Measurements from ENCODE around the gene AWAT1. TPM values are rescaled to one million over a fixed set of nuclear protein-coding genes. Genes with fewer than 3 reads are reported as not detected.

AWAT1 gene
- total RNA-seq, 1 donor from 2014 or later = not detected

DNA sequence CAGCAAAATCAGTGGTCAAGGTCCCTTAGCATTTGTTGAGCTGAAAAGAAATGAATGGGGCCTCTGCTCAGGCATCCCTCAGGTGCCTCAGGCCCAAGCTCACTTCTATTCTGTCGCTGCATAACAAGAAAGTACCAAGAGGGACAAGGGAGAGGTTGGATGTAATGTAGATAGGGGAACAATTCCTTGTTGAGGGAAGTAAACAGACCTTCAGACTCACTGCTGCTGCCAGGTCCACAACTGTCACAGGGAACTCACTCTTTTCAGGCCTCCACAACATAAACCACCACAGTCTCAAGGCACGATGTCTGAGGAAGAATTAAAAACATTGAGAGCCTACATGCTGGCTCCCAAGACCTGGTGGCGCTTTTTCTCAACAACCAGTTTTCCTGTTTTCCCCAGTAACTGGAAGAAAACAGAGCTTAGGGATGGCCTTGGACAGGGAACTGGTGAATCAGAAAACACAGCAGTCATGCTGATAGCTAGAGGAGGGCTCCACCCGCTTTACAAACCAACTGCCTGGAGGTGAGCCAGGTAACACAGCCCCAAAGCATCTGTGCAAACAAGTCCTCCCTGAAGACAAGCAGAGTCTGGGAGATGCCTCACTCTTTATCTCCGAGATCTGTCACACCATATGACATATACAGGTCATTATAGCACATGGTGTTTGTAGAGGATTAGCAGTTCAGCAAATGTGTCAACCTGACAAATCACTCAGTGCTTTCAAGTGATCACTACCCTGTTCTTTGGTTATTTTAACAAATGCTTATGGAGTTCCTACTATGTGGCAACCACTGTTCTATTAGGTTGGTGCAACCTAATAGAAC is 14.3 kb upstream of the AWAT1 start:
- H3K4me3 Mint-ChIP-seq = no peak overlapping the region
- no peaks in the 10 kb centered on the region for H3K36me3 Mint-ChIP-seq (ENCODE audit: low read depth)
- H3K27ac Mint-ChIP-seq (ENCODE audit: unreplicated experiment) = no peak overlapping the region
- no peaks in the 10 kb centered on the region for H3K27me3 Mint-ChIP-seq (ENCODE audit: low read depth)
- TF ChIP-seq, protein P1, sequence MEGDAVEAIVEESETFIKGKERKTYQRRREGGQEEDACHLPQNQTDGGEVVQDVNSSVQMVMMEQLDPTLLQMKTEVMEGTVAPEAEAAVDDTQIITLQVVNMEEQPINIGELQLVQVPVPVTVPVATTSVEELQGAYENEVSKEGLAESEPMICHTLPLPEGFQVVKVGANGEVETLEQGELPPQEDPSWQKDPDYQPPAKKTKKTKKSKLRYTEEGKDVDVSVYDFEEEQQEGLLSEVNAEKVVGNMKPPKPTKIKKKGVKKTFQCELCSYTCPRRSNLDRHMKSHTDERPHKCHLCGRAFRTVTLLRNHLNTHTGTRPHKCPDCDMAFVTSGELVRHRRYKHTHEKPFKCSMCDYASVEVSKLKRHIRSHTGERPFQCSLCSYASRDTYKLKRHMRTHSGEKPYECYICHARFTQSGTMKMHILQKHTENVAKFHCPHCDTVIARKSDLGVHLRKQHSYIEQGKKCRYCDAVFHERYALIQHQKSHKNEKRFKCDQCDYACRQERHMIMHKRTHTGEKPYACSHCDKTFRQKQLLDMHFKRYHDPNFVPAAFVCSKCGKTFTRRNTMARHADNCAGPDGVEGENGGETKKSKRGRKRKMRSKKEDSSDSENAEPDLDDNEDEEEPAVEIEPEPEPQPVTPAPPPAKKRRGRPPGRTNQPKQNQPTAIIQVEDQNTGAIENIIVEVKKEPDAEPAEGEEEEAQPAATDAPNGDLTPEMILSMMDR (conservative IDR thresholded peaks at IDR 0.05) = no peak
- H3K4me1 Mint-ChIP-seq = no peaks in the 10 kb centered on the region
- DNase-seq (ENCODE audit: low read depth, low spot score) = no peak
- H3K9me3 Mint-ChIP-seq = peaks cover 3% of the 10 kb centered on the region

DNA sequence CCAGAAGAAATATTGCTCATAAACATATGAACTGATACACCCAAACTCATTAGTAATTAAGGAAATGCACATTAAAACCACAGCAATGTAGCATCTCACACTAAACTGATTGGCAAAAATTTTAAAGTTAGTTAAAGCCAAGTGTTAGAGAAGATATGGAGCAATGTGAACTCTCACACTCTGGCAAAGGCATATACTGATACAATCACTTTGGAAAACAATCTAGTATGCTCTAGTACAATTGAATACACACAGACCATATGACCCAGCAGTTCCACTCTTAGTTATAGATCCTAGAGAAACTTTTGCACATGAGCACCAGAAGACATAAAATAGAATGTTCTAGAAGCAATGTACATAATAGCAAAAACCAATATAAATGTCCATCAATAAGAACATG is 8.4 kb upstream of the AWAT1 start:
- TF ChIP-seq, protein P1 (conservative IDR thresholded peaks at IDR 0.05) = no peak
- no peak overlapping the region for H3K4me3 Mint-ChIP-seq
- no peaks in the 10 kb centered on the region for H3K4me1 Mint-ChIP-seq
- H3K9me3 Mint-ChIP-seq = peaks cover 7% of the 10 kb centered on the region
- peaks cover 3% of the 10 kb centered on the region for H3K36me3 Mint-ChIP-seq (ENCODE audit: low read depth)
- H3K27ac Mint-ChIP-seq (ENCODE audit: unreplicated experiment) = no peak overlapping the region
- H3K27me3 Mint-ChIP-seq (ENCODE audit: low read depth) = no peaks in the 10 kb centered on the region
- no peak for DNase-seq (ENCODE audit: low read depth, low spot score)

DNA sequence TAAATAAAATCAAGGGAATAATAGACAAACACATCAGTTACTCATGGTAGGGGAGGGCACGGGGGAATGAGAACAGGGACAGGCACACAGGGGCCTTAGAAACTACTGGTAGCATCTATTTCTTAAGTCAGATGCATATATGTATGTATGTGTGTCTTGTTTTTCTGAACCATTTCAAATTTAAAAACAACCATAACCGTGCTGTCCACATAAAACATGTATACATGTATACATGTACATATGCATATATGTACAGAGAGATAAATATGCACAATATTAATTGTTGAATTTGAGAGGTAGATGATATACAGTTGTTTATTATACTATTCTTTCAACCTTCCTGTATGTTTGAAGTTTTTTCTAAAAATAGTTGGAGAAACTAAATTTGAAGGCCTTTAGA is 7.8 kb upstream of the AWAT1 start:
- H3K27ac Mint-ChIP-seq (ENCODE audit: unreplicated experiment) = no peak overlapping the region
- H3K36me3 Mint-ChIP-seq (ENCODE audit: low read depth) = peaks cover 3% of the 10 kb centered on the region
- H3K9me3 Mint-ChIP-seq = peaks cover 4% of the 10 kb centered on the region
- no peak for DNase-seq (ENCODE audit: low read depth, low spot score)
- H3K4me1 Mint-ChIP-seq = no peaks in the 10 kb centered on the region
- H3K4me3 Mint-ChIP-seq = no peak overlapping the region
- H3K27me3 Mint-ChIP-seq (ENCODE audit: low read depth) = no peaks in the 10 kb centered on the region
- TF ChIP-seq, protein P1 (conservative IDR thresholded peaks at IDR 0.05) = no peak

DNA sequence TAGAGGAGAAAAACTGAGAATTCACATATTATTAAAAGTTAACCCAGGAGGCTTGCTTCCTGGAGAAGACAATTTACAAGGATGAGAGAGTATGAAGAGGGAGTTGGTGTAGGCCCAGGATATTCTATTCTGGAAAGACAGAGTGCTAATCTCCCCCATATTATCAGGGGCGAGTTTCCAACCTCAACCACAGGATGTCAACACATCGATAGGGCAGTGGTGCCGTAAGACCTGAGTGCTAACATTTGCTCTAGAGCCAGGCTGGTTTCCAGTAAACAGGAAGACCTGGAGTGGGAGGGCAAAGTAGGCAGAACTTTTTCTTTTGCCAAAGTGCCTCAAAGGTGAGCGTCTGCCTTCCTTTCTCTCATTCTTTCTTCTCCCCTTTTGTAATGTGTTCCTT is 2.8 kb upstream of the AWAT1 start:
- no peak for DNase-seq (ENCODE audit: low read depth, low spot score)
- TF ChIP-seq, protein P1 (conservative IDR thresholded peaks at IDR 0.05) = no peak
- peaks cover 15% of the 10 kb centered on the region for H3K9me3 Mint-ChIP-seq
- H3K27me3 Mint-ChIP-seq (ENCODE audit: low read depth) = peaks cover 2% of the 10 kb centered on the region
- no peak overlapping the region for H3K27ac Mint-ChIP-seq (ENCODE audit: unreplicated experiment)
- peaks cover 3% of the 10 kb centered on the region for H3K36me3 Mint-ChIP-seq (ENCODE audit: low read depth)
- no peaks in the 10 kb centered on the region for H3K4me1 Mint-ChIP-seq
- no peak overlapping the region for H3K4me3 Mint-ChIP-seq

DNA sequence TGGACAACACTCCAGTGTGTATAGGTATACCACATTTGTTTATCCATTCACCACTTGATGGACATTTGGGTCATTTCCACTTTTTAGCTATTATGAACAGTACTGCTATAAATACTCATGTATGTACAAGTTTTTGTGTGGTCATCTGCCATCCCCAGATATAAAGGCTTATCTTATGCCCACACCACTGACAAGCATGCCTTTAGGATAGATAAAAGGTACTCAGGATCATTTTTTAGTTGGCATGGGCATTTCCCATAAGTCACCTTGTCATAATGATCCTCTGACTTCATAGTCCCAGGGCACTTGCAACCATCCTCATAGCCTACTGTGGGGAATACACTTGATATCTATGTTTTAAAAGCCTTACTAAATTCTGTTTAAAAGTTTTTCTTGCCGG is 6.3 kb downstream of the AWAT1 start:
- no peak overlapping the region for H3K4me3 Mint-ChIP-seq
- H3K9me3 Mint-ChIP-seq = peaks cover 9% of the 10 kb centered on the region
- no peaks in the 10 kb centered on the region for H3K4me1 Mint-ChIP-seq
- H3K27ac Mint-ChIP-seq (ENCODE audit: unreplicated experiment) = no peak overlapping the region
- H3K36me3 Mint-ChIP-seq (ENCODE audit: low read depth) = peaks cover 2% of the 10 kb centered on the region
- TF ChIP-seq, protein P1 (conservative IDR thresholded peaks at IDR 0.05) = no peak
- H3K27me3 Mint-ChIP-seq (ENCODE audit: low read depth) = no peaks in the 10 kb centered on the region
- DNase-seq (ENCODE audit: low read depth, low spot score) = no peak
